ENCODE data around the gene GALNT9. TPM values are rescaled to one million over a fixed set of nuclear protein-coding genes. Genes with fewer than 3 reads are reported as not detected.

The GALNT9 gene
- total RNA-seq, 1 donor from 2014 or later, result not detected

DNA sequence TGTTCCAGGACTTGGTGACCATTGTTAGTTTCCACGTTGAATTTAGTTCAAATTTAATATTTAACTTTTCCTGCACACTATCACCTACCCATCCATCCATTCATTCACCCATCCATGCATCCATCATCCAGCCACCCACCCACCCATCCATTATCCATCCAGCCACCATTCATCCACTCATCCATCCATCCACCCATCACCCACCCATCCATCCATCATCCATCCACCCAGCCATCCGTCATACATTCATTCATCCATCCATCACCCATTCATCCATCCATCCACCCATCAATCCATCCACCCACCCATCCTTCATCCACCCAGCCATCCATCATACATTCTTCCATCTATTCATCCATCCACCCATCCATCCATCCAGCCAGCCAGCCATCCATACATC, 163.3 kb downstream of the GALNT9 start:
- no peak overlapping the region for H2AFZ ChIP-seq (replicated peaks)
- peaks cover 63% of the 10 kb centered on the region for H3K27me3 ChIP-seq
- peaks cover 8% of the 10 kb centered on the region for H3F3A ChIP-seq (ENCODE audit: low read depth)
- H3K36me3 ChIP-seq, result no peaks in the 10 kb centered on the region
- no peak overlapping the region for H3K9ac ChIP-seq
- no peak overlapping the region for H3K4me3 ChIP-seq
- no peak overlapping the region for H3K27ac ChIP-seq
- H3K36me3 Mint-ChIP-seq, result no peaks in the 10 kb centered on the region
- TF ChIP-seq, protein P1, sequence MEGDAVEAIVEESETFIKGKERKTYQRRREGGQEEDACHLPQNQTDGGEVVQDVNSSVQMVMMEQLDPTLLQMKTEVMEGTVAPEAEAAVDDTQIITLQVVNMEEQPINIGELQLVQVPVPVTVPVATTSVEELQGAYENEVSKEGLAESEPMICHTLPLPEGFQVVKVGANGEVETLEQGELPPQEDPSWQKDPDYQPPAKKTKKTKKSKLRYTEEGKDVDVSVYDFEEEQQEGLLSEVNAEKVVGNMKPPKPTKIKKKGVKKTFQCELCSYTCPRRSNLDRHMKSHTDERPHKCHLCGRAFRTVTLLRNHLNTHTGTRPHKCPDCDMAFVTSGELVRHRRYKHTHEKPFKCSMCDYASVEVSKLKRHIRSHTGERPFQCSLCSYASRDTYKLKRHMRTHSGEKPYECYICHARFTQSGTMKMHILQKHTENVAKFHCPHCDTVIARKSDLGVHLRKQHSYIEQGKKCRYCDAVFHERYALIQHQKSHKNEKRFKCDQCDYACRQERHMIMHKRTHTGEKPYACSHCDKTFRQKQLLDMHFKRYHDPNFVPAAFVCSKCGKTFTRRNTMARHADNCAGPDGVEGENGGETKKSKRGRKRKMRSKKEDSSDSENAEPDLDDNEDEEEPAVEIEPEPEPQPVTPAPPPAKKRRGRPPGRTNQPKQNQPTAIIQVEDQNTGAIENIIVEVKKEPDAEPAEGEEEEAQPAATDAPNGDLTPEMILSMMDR (IDR thresholded peaks at IDR 0.05), result no peak
- TF ChIP-seq EZH2 (IDR thresholded peaks at IDR 0.05) (no peak), EZH2phosphoT487 (IDR thresholded peaks at IDR 0.05) (no peak)
- no peaks in the 10 kb centered on the region for H3K9me3 ChIP-seq (ENCODE audit: low read depth)
- DNase-seq (ENCODE audit: low spot score), result no peak
- H3K4me1 Mint-ChIP-seq, result no peaks in the 10 kb centered on the region
- peaks cover 10% of the 10 kb centered on the region for H3K27me3 Mint-ChIP-seq (ENCODE audit: insufficient read depth, low read depth)
- no peaks in the 10 kb centered on the region for H3K4me1 ChIP-seq
- no peak overlapping the region for H3K4me2 ChIP-seq
- no peaks in the 10 kb centered on the region for H3K79me2 ChIP-seq (ENCODE audit: low read depth)
- no peak overlapping the region for H3K4me3 Mint-ChIP-seq
- H4K20me1 ChIP-seq (ENCODE audit: low read depth), result peaks cover 4% of the 10 kb centered on the region
- no peak overlapping the region for H3K27ac Mint-ChIP-seq
- peaks cover 1% of the 10 kb centered on the region for H3K9me3 Mint-ChIP-seq

DNA sequence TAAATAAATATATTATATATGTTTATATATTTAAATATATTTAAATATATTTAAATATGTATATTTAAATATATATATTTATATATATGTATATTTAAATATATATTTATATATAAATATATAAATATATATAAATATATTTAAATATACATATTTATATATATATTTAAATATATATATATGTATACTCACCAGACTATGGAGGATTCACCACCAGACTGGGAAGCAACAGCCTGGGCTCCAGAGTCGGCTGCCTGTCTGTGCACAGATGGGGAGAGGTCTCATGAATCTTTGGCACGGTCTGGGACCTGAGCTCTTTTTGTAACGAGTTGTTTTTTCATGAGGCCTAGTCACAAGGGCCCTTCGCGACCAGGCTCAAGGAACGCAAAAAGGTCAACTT, 163.8 kb downstream of the GALNT9 start:
- Histone ChIP-seq H3K36me3 (no peaks in the 10 kb centered on the region), H3F3A (ENCODE audit: low read depth) (peaks cover 8% of the 10 kb centered on the region), H3K4me2 (no peak overlapping the region), H3K4me3 (no peak overlapping the region), H3K79me2 (ENCODE audit: low read depth) (no peaks in the 10 kb centered on the region), H3K27ac (no peak overlapping the region), H3K9me3 (ENCODE audit: low read depth) (no peaks in the 10 kb centered on the region), H3K4me1 (no peaks in the 10 kb centered on the region), H4K20me1 (ENCODE audit: low read depth) (peaks cover 4% of the 10 kb centered on the region), H3K9ac (no peak overlapping the region), H3K27me3 (peaks cover 58% of the 10 kb centered on the region), H2AFZ (replicated peaks) (no peak overlapping the region)
- Mint-ChIP-seq H3K9me3 (peaks cover 1% of the 10 kb centered on the region), H3K4me1 (no peaks in the 10 kb centered on the region), H3K36me3 (no peaks in the 10 kb centered on the region), H3K27ac (no peak overlapping the region), H3K27me3 (ENCODE audit: insufficient read depth, low read depth) (peaks cover 10% of the 10 kb centered on the region), H3K4me3 (no peak overlapping the region)
- DNase-seq (ENCODE audit: low spot score), result no peak
- TF ChIP-seq, protein P1 (IDR thresholded peaks at IDR 0.05), result no peak
- no peak for TF ChIP-seq EZH2phosphoT487 (IDR thresholded peaks at IDR 0.05)

DNA sequence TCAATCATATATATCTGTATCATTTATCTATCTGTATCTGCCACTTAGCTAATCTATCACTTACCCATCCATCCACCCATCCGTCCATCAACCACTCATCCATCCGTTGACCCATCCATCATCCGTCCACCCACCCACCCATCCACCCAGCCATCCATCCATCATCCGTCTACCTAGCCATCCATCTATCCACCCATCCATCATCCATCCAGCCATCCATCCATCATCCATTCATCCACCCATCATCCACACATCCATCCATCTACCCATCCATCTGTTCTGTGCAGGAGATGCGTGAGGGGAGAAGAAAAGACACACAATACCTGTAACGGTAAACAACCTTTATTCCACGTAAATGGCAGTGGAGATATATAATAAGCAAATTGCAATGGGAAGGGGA, 165.0 kb downstream of the GALNT9 start:
- H3K9ac ChIP-seq, result no peak overlapping the region
- H4K20me1 ChIP-seq (ENCODE audit: low read depth), result peaks cover 4% of the 10 kb centered on the region
- no peak overlapping the region for H3K4me2 ChIP-seq
- peaks cover 10% of the 10 kb centered on the region for H3K27me3 Mint-ChIP-seq (ENCODE audit: insufficient read depth, low read depth)
- H3K27ac ChIP-seq, result no peak overlapping the region
- H3K27ac Mint-ChIP-seq, result no peak overlapping the region
- TF ChIP-seq EZH2phosphoT487 (IDR thresholded peaks at IDR 0.05), result no peak
- TF ChIP-seq, protein P1 (IDR thresholded peaks at IDR 0.05), result no peak
- no peak for TF ChIP-seq EZH2 (IDR thresholded peaks at IDR 0.05)
- no peaks in the 10 kb centered on the region for H3K4me1 Mint-ChIP-seq
- no peak overlapping the region for H3K4me3 ChIP-seq
- no peaks in the 10 kb centered on the region for H3K36me3 ChIP-seq
- DNase-seq (ENCODE audit: low spot score), result no peak
- no peaks in the 10 kb centered on the region for H3K36me3 Mint-ChIP-seq
- H2AFZ ChIP-seq (replicated peaks), result no peak overlapping the region
- no peaks in the 10 kb centered on the region for H3K9me3 ChIP-seq (ENCODE audit: low read depth)
- H3K27me3 ChIP-seq, result peaks cover 46% of the 10 kb centered on the region
- no peaks in the 10 kb centered on the region for H3K79me2 ChIP-seq (ENCODE audit: low read depth)
- no peak overlapping the region for H3K4me3 Mint-ChIP-seq
- no peaks in the 10 kb centered on the region for H3K4me1 ChIP-seq
- peaks cover 8% of the 10 kb centered on the region for H3F3A ChIP-seq (ENCODE audit: low read depth)
- H3K9me3 Mint-ChIP-seq, result peaks cover 1% of the 10 kb centered on the region
